Effector memory CD4-positive, alpha-beta T cell (primary cell): Measurements from ENCODE around the gene PITX1.
A peak's percentile ranks its signal among the peaks of the same experiment; 100 is the strongest.

Experiments used
- DNase-seq, 3 donors: peaks; one replicate each; pipeline ENCODE4 v3.0.0-alpha.2; 2020
- H3K27ac ChIP-seq: 2 replicates; pipeline ENCODE4 v1.7.0; 2013; ENCODE audit warnings: mild to moderate bottlenecking, low read length, moderate library complexity; ENCODE audit not compliant: insufficient read depth, poor library complexity, severe bottlenecking
- H3K27me3 ChIP-seq: replicated peaks from 2 replicates; pipeline ENCODE4 v1.7.0; 2013; ENCODE audit warnings: mild to moderate bottlenecking, low read length; ENCODE audit not compliant: insufficient read depth, control insufficient read depth, poor library complexity, severe bottlenecking
- H3K36me3 ChIP-seq: 2 replicates; pipeline ENCODE4 v1.7.0; 2013; ENCODE audit warnings: mild to moderate bottlenecking, low read length, moderate library complexity; ENCODE audit not compliant: control insufficient read depth, insufficient read depth
- H3K4me1 ChIP-seq: 2 replicates; pipeline ENCODE4 v1.7.0; 2013; ENCODE audit warnings: low read length, mild to moderate bottlenecking; ENCODE audit not compliant: control insufficient read depth, insufficient read depth, poor library complexity, severe bottlenecking
- H3K4me3 ChIP-seq: 2 replicates; pipeline ENCODE4 v1.7.0; 2013; ENCODE audit warnings: low read length, low read depth, mild to moderate bottlenecking; ENCODE audit not compliant: insufficient read depth, poor library complexity, severe bottlenecking
- H3K9me3 ChIP-seq: 2 replicates; pipeline ENCODE4 v1.7.0; 2013; ENCODE audit warnings: mild to moderate bottlenecking, low read length, moderate library complexity; ENCODE audit not compliant: control insufficient read depth

The PITX1 gene

DNA sequence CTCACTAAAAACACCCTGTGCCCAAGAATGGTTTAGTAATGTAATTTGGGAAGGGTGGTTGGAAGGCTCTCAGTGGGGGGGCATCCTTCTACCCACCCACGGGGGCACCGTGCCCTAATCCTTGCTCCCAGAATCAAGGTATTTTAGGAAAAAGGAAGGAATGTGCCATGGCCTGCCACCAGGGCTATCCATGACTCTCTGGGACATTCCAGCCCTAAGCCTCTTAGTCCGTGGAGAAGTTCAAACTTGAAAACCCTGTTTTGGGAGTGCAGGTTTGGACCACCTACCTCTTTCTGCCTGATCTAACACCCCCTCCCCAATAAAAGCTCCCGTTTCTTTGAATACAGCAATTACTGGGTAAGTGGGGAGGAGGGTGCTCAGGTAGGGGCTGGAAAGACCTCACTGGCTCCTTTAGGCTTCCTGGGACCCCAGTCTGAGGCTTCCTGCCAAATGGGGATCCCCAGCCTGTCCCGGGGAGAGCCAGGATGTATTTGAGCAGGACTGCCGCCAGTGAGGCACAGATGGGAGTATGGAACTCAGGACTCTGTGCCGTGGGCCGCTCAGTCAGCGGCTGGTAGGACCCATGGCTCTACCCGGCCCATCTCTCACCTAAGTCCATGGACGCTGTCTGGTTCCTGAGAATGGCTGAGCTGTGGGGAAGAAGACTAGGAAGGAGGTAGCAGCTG is 3.6 kb upstream of the PITX1 start:
- Histone ChIP-seq H3K27ac (no peak overlapping the region), H3K4me3 (no peak overlapping the region), H3K9me3 (no peaks in the 10 kb centered on the region), H3K27me3 (peaks cover 54% of the 10 kb centered on the region), H3K4me1 (peaks cover 24% of the 10 kb centered on the region), H3K36me3 (no peaks in the 10 kb centered on the region)
- DNase-seq = no peak

DNA sequence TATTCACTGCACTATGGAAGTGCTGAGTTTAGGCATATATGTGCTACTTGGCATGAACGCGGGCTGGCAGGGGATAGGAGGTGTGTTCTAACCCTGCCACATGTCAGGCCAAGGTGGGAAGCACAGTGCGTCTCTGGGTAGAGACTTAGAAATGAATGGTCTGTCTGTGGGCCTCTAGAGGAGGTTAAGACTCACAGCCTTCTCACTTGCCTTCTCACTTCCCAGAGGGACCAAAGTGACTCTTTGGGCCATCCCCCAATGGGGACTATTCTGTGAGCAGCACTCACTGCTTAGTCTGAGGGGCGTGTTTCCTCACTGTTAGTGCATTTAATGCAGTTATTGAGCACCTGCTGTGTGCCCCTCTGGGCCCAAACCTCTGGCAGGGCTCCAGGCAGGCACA is 2.4 kb upstream of the PITX1 start:
- H3K36me3 ChIP-seq = no peaks in the 10 kb centered on the region
- H3K27me3 ChIP-seq = peaks cover 63% of the 10 kb centered on the region
- DNase-seq = no peak
- peaks cover 24% of the 10 kb centered on the region for H3K4me1 ChIP-seq
- H3K9me3 ChIP-seq = no peaks in the 10 kb centered on the region
- H3K27ac ChIP-seq = no peak overlapping the region
- no peak overlapping the region for H3K4me3 ChIP-seq

DNA sequence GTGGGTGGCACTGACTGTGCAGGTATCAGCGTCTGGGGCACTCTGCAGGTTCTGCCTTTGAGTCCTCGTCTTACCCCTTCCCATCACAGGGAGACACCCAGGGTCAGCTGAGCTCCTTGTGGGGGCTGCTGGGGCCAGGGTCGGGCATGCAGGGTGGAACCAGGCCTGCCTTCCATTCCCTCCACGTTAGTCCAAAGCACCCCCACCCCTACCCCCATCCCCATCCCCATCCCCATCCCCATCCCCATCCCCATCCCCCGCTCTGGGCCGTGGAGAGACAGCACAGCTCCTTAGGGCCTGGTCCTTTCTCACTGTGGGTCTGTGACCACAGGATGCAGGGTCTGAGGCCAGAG is 1.6 kb upstream of the PITX1 start:
- H3K9me3 ChIP-seq = no peaks in the 10 kb centered on the region
- no peak overlapping the region for H3K27ac ChIP-seq
- H3K4me1 ChIP-seq = peaks cover 31% of the 10 kb centered on the region
- DNase-seq = no peak
- H3K27me3 ChIP-seq = peaks cover 63% of the 10 kb centered on the region
- no peaks in the 10 kb centered on the region for H3K36me3 ChIP-seq
- H3K4me3 ChIP-seq = no peak overlapping the region

DNA sequence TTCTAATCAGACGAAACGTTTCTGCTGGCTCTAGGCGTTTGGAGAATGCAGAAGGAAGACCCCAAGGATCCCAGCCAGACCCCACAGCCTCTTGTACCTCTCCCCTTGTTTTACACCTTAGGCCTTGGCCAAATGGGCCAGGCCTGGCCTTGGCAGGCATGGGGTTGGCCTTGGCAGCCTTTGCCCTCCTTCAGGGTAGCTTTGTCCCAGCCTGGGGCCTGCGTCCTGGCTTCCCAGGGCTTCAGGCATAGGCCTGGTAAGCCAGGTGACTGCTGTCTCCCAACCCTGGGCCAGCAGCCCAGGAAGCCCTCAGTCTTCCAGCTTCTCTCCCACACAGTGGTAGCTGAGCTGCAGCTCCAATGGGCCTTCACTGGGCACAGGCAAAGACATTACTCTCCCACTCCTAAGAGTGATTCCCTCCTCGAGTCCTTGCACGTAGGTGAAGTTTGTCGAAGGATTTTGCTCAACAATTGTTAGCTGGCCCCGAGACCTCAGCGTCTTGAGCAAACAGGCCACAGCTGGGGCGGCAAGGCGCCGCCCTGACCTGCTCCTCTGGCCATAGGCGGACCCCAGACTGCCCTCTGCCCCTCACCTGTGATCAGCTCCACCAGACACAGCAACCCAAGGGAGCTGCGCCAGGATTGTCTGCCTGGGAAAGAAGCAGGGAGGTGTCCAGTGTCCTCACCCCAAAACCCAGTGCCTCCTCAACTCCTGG is 1.1 kb upstream of the PITX1 start:
- no peak overlapping the region for H3K4me3 ChIP-seq
- H3K4me1 ChIP-seq = peaks cover 28% of the 10 kb centered on the region
- H3K27ac ChIP-seq = no peak overlapping the region
- peaks cover 63% of the 10 kb centered on the region for H3K27me3 ChIP-seq
- no peaks in the 10 kb centered on the region for H3K9me3 ChIP-seq
- H3K36me3 ChIP-seq = no peaks in the 10 kb centered on the region
- no peak for DNase-seq

DNA sequence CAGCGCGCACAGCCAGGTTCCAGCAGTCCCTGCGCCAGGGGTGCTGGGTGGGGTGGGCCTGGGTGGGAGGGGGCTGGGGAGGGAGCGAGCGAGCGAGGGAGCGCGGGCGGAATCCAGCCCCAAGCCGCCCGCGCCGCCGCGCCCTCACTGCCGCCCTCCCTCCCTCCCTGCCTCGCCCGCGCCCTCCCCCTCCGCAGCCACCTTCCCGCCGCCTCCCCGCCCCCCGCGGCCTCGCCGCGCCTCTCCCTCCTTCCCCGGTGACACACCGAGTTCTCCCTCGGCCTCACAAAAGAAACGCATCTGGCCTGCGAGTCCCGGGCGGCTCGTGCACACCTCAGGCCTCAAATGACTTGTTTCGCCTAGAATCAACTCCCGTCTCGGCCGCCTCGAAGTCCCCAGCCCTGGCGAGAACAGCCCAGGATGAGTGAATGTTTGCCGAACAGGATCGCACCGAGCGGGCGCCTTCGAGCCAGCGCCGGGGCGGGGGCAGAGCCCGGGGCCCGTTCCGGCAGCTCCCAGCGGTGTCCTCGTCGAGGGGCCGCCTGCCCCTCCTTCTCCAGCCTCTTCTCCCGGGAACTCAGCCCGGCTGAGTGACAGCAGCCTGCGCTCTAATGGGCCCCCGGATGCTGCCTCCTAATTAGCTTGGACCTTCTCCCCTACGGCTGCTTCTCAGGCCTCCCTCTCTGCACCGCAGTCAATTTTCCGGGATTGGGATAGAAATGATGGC is 371 bp upstream of the PITX1 start:
- no peak for DNase-seq
- H3K4me1 ChIP-seq = peaks cover 27% of the 10 kb centered on the region
- peaks cover 67% of the 10 kb centered on the region for H3K27me3 ChIP-seq
- no peaks in the 10 kb centered on the region for H3K9me3 ChIP-seq
- no peaks in the 10 kb centered on the region for H3K36me3 ChIP-seq
- H3K27ac ChIP-seq = no peak overlapping the region
- H3K4me3 ChIP-seq = no peak overlapping the region

DNA sequence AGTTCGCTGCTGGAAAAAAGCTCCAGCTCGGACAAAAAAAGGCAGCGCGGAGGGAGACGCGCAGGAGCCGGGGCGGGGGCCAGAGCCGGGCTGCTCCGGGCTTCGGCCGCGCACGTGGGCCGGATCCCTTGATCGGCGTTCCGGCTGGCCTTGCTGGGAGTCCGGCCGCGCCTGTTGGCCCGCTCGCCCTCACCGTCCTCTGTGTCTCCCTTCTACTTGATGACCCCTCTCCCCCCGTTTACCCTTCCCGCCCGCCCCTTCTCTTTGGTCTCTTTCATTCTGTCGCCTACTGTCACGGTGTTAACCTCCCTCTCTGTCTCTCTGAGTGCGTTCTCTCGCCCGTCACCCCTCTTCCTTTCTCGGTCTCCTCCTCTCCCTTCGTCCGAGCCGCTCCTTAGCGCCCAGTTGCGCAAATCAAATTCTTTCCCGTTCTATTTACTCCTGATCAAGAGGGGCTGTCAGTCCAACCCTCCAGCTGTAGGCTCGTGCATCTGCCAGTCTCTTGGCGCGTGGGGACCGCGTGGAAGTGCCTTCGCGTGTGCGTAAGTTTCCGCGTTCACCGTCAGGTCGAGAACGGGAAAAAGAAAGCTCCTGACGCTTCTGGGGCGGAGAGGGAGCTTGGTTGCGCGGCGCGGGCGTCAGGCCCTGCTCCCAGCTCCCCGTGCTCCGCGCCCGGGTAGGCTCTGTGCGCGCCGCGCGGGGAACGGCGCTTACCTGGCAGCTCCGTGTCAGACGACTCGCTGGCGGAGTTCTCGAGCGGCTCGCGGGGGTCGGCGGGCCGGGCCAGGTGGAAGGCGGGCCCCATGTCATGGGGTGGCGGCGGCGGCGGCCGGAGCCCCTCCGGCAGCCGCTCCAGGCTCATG is 798 bp downstream of the PITX1 start:
- Histone ChIP-seq H3K9me3 (no peaks in the 10 kb centered on the region), H3K4me1 (peaks cover 17% of the 10 kb centered on the region), H3K4me3 (peak overlapping the region; percentile 47), H3K27ac (no peak overlapping the region), H3K36me3 (no peaks in the 10 kb centered on the region), H3K27me3 (peaks cover 67% of the 10 kb centered on the region)
- no peak for DNase-seq

DNA sequence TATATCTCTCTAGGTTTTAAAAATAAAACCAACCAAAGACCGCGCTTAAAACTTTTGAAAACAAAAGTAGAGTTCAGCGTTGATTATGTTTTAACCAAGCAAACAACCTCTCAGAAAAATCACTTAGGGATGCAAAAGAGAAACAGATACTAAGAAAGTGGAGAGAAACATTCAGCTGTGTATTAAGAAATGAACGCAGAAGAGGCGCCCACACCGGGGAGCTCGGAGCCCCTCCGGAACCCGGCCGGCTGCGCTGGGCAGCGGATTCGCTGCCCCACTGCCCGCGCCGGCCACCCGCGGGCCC is 1.4 kb downstream of the PITX1 start:
- Histone ChIP-seq H3K4me3 (no peak overlapping the region), H3K27ac (no peak overlapping the region), H3K27me3 (peaks cover 61% of the 10 kb centered on the region), H3K9me3 (no peaks in the 10 kb centered on the region), H3K4me1 (peaks cover 17% of the 10 kb centered on the region), H3K36me3 (no peaks in the 10 kb centered on the region)
- no peak for DNase-seq

DNA sequence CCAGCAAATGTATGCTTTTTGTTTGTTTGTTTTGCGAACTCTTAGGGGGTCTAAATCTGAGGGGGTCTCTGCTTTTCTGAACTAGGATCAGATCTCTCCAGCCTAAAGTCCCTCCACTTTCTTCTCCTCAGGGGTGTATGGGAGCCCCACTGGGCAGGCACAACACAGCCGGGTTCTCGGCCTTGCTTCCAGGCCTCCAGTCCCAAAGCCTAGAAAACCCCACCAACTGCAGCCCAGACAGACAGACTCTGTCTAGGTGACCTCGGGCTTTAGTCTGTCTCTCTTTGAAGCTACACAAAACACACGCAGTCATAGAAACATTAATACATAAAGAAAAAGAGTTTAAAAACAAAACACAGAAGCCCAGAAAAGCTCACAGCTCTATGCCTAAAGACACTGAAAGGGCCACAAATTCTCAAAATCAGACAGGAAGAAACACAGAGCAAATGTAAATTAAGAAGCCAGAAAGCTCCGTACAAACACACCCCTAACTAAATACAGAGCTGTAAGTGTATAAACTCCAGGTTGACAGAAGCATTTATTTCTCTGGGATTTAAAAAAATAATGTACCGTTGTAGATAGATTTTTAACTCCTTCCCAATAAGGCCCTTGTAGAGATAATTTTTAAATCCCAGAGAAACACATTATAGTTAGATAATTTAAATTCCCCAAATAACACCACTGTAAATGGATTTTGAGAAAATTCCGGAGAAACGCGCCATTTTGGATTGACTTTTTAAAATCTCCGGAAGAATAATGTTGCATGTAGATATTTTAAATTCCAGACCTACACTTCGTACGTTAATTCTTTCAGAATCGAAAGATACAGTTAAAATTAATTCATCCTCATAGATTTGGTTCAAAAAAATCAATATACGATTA is 2.0 kb downstream of the PITX1 start:
- Histone ChIP-seq H3K36me3 (no peaks in the 10 kb centered on the region), H3K9me3 (no peaks in the 10 kb centered on the region), H3K4me1 (peaks cover 17% of the 10 kb centered on the region), H3K4me3 (no peak overlapping the region), H3K27me3 (peaks cover 56% of the 10 kb centered on the region), H3K27ac (no peak overlapping the region)
- DNase-seq = no peak
